H9 (cell line): ENCODE results near the gene MYO18B. TPM values are rescaled to one million over a fixed set of nuclear protein-coding genes. Genes with fewer than 3 reads are reported as not detected.

Experiments
- DNase-seq: peaks from one replicate; pipeline ENCODE4 v3.0.0-alpha.2; 2017
- H2AFZ ChIP-seq: one replicate; pipeline ENCODE4 v1.6.1; 2013; ENCODE audit warnings: mild to moderate bottlenecking, low read length, control low read depth, moderate library complexity
- H2AK5ac ChIP-seq: 2 replicates; pipeline ENCODE4 v1.6.1; 2013; ENCODE audit warnings: low read length, control low read depth, mixed read lengths; ENCODE audit not compliant: insufficient read length
- H2BK120ac ChIP-seq: one replicate; pipeline ENCODE4 v1.6.1; 2013; ENCODE audit warnings: low read depth, mild to moderate bottlenecking, low read length, control low read depth, inconsistent platforms; ENCODE audit not compliant: poor library complexity, severe bottlenecking
- H2BK12ac ChIP-seq: 2 replicates; pipeline ENCODE4 v1.6.1; 2013; ENCODE audit warnings: low read length, control low read depth, mixed read lengths, low read depth; ENCODE audit not compliant: insufficient read length
- H2BK15ac ChIP-seq: 2 replicates; pipeline ENCODE4 v1.6.1; 2013; ENCODE audit warnings: low read depth, low read length, control low read depth
- H2BK20ac ChIP-seq: one replicate; pipeline ENCODE4 v1.6.1; 2013; ENCODE audit warnings: low read depth, mild to moderate bottlenecking, low read length, control low read depth, inconsistent platforms; ENCODE audit not compliant: poor library complexity, severe bottlenecking
- H2BK5ac ChIP-seq: 2 replicates; pipeline ENCODE4 v1.6.1; 2013; ENCODE audit warnings: low read length, control low read depth, mixed read lengths; ENCODE audit not compliant: insufficient read length
- H3K14ac ChIP-seq: 2 replicates; pipeline ENCODE4 v1.6.1; 2013; ENCODE audit warnings: low read length, control low read depth; ENCODE audit not compliant: insufficient read depth
- H3K18ac ChIP-seq: 2 replicates; pipeline ENCODE4 v1.6.1; 2013; ENCODE audit warnings: low read depth, mild to moderate bottlenecking, mixed read lengths, low read length, control low read depth; ENCODE audit not compliant: insufficient read length
- H3K23ac ChIP-seq: 2 replicates; pipeline ENCODE4 v1.6.1; 2013; ENCODE audit warnings: low read length, control low read depth, mixed read lengths, low read depth; ENCODE audit not compliant: insufficient read length
- H3K23me2 ChIP-seq: 2 replicates; pipeline ENCODE4 v1.6.1; 2013; ENCODE audit warnings: low read depth, mild to moderate bottlenecking, mixed read lengths, low read length, control low read depth; ENCODE audit not compliant: insufficient read length, poor library complexity, severe bottlenecking
- H3K27ac ChIP-seq: 2 replicates; pipeline ENCODE4 v1.5.1; 2013; ENCODE audit warnings: low read length, control low read depth, mixed read lengths, low read depth; ENCODE audit not compliant: insufficient read length
- H3K27me3 ChIP-seq: 2 replicates; pipeline ENCODE4 v1.6.1; 2013; ENCODE audit warnings: low read length, control low read depth, inconsistent platforms; ENCODE audit not compliant: insufficient read depth
- H3K4ac ChIP-seq: 2 replicates; pipeline ENCODE4 v1.6.1; 2013; ENCODE audit warnings: low read depth, mild to moderate bottlenecking, control low read depth, inconsistent platforms, low read length, moderate library complexity
- H3K4me1 ChIP-seq: 2 replicates; pipeline ENCODE4 v1.6.1; 2013; ENCODE audit warnings: low read length, control low read depth, inconsistent platforms; ENCODE audit not compliant: insufficient read depth
- H3K4me2 ChIP-seq: 2 replicates; pipeline ENCODE4 v1.6.1; 2013; ENCODE audit warnings: low read length, control low read depth, mixed read lengths; ENCODE audit not compliant: insufficient read length, insufficient read depth
- H3K56ac ChIP-seq: 2 replicates; pipeline ENCODE4 v1.6.1; 2013; ENCODE audit warnings: low read depth, mild to moderate bottlenecking, mixed read lengths, low read length, control low read depth; ENCODE audit not compliant: insufficient read length
- H3K79me1 ChIP-seq: 2 replicates; pipeline ENCODE4 v1.6.1; 2013; ENCODE audit warnings: low read depth, mild to moderate bottlenecking, moderate library complexity, low read length, control low read depth, inconsistent platforms; ENCODE audit not compliant: insufficient read depth, poor library complexity, severe bottlenecking
- H3K79me2 ChIP-seq: 2 replicates; pipeline ENCODE4 v1.6.1; 2013; ENCODE audit warnings: low read length, control low read depth, inconsistent platforms; ENCODE audit not compliant: insufficient read depth
- H3K9ac ChIP-seq: 2 replicates; pipeline ENCODE4 v1.6.1; 2013; ENCODE audit warnings: low read length, control low read depth, mixed read lengths; ENCODE audit not compliant: insufficient read length; ENCODE audit errors: extremely low read depth
- H3K9me3 ChIP-seq: one replicate; pipeline ENCODE4 v1.6.1; 2013; ENCODE audit warnings: low read depth, low read length, inconsistent platforms; ENCODE audit not compliant: control insufficient read depth
- H3T11ph ChIP-seq: one replicate; pipeline ENCODE4 v1.6.1; 2013; ENCODE audit warnings: mild to moderate bottlenecking, low read length, control low read depth, inconsistent platforms
- H4K20me1 ChIP-seq: one replicate; pipeline ENCODE4 v1.6.1; 2013; ENCODE audit not compliant: control insufficient read depth, insufficient read length, insufficient read depth
- H4K5ac ChIP-seq: 2 replicates; pipeline ENCODE4 v1.6.1; 2013; ENCODE audit warnings: low read depth, mild to moderate bottlenecking, mixed read lengths, low read length, control low read depth; ENCODE audit not compliant: insufficient read length
- H4K8ac ChIP-seq: replicated peaks from 2 replicates; pipeline ENCODE4 v1.6.1; 2013; ENCODE audit warnings: low read length, control low read depth, mixed read lengths, low read depth; ENCODE audit not compliant: insufficient read length
- H4K91ac ChIP-seq: 2 replicates; pipeline ENCODE4 v1.6.1; 2013; ENCODE audit warnings: low read depth, mild to moderate bottlenecking, moderate library complexity, mixed read lengths, low read length, control low read depth; ENCODE audit not compliant: insufficient read length
- H3K27ac Mint-ChIP-seq, 3 experiments: 2 replicates in 2 of 3; 3 replicates in 1 of 3; pipeline ENCODE4 v1.8.0; 2020 to 2021; ENCODE audit warnings: mixed read lengths in 3 of 3, mild to moderate bottlenecking in 1 of 3, moderate library complexity in 1 of 3
- H3K27me3 Mint-ChIP-seq: 2 replicates; pipeline ENCODE4 v1.8.0; 2021; ENCODE audit warnings: low read depth, mild to moderate bottlenecking, moderate library complexity, mixed read lengths
- H3K36me3 Mint-ChIP-seq, 3 experiments: 2 replicates in 2 of 3; 3 replicates in 1 of 3; pipeline ENCODE4 v1.8.0; 2020 to 2021; ENCODE audit warnings: low read depth in 3 of 3, mixed read lengths in 3 of 3; ENCODE audit not compliant: insufficient read depth in 1 of 3
- H3K4me1 Mint-ChIP-seq, 2 experiments: 2 replicates each; pipeline ENCODE4 v1.8.0; 2020; ENCODE audit warnings: mixed read lengths in 2 of 2
- H3K4me3 Mint-ChIP-seq, 2 experiments: 2 replicates in 1 of 2; 3 replicates in 1 of 2; pipeline ENCODE4 v1.8.0; 2020 to 2021; ENCODE audit warnings: mild to moderate bottlenecking in 2 of 2, mixed read lengths in 2 of 2, moderate library complexity in 1 of 2
- H3K9me3 Mint-ChIP-seq, 2 experiments: 2 replicates in 1 of 2; 3 replicates in 1 of 2; pipeline ENCODE4 v1.8.0; 2020; ENCODE audit warnings: mild to moderate bottlenecking in 2 of 2, mixed read lengths in 2 of 2, moderate library complexity in 1 of 2
- CTCF ChIP-seq: fragments of 200-600 bp; sonication (generic); conservative IDR thresholded peaks from 3 replicates; pipeline ENCODE4 v1.8.0; 2021; ENCODE audit warnings: antibody characterized with exemption, mild to moderate bottlenecking
- WGBS: extraction: QIAGEN DNeasy Blood & Tissue Kit; methylation state at CpG from one replicate; pipeline ENCODE4 v1.1.7; 2013; ENCODE audit warnings: missing lambda C conversion rate, low lambda C conversion rate, mixed read lengths; ENCODE audit not compliant: insufficient read length; ENCODE audit errors: extremely low coverage; 5-methylcytosine and 5-hydroxymethylcytosine counted together
- total RNA-seq: library from RNA; stranded (reverse); gene quantifications from 2 replicates; pipeline ENCODE4 v1.2.1, GENCODE V29; 2021

The MYO18B gene
- total RNA-seq, 1 experiment from 2014 or later = 0.46 TPM

- no peak overlapping the region for H2AK5ac ChIP-seq
- H2BK120ac ChIP-seq = no peak overlapping the region
- H3K4me1 ChIP-seq = no peaks in the 10 kb centered on the region
- no peaks in the 10 kb centered on the region for H3K79me1 ChIP-seq
- H2AFZ ChIP-seq = no peak overlapping the region
- no peak overlapping the region for H3K14ac ChIP-seq
- H3T11ph ChIP-seq = no peak overlapping the region
- H2BK20ac ChIP-seq = no peak overlapping the region
- H3K23me2 ChIP-seq = no peaks in the 10 kb centered on the region
- H3K23ac ChIP-seq = no peak overlapping the region
- H3K9me3 Mint-ChIP-seq = no peaks in the 10 kb centered on the region
- no peak overlapping the region for H4K91ac ChIP-seq
- no peak overlapping the region for H3K4me3 Mint-ChIP-seq
- no peak overlapping the region for H2BK5ac ChIP-seq
- no peak overlapping the region for H2BK12ac ChIP-seq
- H3K27me3 ChIP-seq = no peaks in the 10 kb centered on the region
- H2BK15ac ChIP-seq = no peak overlapping the region
- H3K4me1 Mint-ChIP-seq = peaks cover 3 to 4% of the 10 kb centered on the region in 2 experiments; a peak in 1 of 4 replicates
- no peak overlapping the region for H3K27ac Mint-ChIP-seq
- H3K27me3 Mint-ChIP-seq = no peaks in the 10 kb centered on the region
- no peak overlapping the region for H3K56ac ChIP-seq
- H4K20me1 ChIP-seq = no peaks in the 10 kb centered on the region
- TF ChIP-seq CTCF = no peak
- H4K8ac ChIP-seq = no peak overlapping the region
- H3K4me2 ChIP-seq = no peak overlapping the region
- no peak overlapping the region for H3K9ac ChIP-seq
- no peaks in the 10 kb centered on the region for H3K79me2 ChIP-seq
- no CpG with 5 or more reads among the region's 6 CpGs for WGBS
- H4K5ac ChIP-seq = no peak overlapping the region
- no peaks in the 10 kb centered on the region for H3K9me3 ChIP-seq
- peaks cover 2 to 15% (median 12%) of the 10 kb centered on the region in 3 experiments; a peak in 5 of 7 replicates for H3K36me3 Mint-ChIP-seq
- H3K27ac ChIP-seq = no peak overlapping the region
- no peak overlapping the region for H3K4ac ChIP-seq
- no peak overlapping the region for H3K18ac ChIP-seq
- no peak for DNase-seq
Measured at GRCh38 chr22:25711491-25711890, 30.5 kb upstream of the MYO18B start.
